NCI-H2171 treated with DMSO at 0.1 percent for 48 hours (cell line): ENCODE results near the gene OR4Q3.
A peak's percentile ranks its signal among the peaks of the same experiment; 100 is the strongest.
"Not testable (repeated sequence)": the region's sequence is repeated elsewhere in the genome, so short reads cannot be mapped to it uniquely, and the experiment has no call there.

ENCODE experiments used
- DNase-seq: peaks from one replicate; lab custom pipeline; 2025; lab: John Stamatoyannopoulos, UW

OR4Q3 gene

DNA sequence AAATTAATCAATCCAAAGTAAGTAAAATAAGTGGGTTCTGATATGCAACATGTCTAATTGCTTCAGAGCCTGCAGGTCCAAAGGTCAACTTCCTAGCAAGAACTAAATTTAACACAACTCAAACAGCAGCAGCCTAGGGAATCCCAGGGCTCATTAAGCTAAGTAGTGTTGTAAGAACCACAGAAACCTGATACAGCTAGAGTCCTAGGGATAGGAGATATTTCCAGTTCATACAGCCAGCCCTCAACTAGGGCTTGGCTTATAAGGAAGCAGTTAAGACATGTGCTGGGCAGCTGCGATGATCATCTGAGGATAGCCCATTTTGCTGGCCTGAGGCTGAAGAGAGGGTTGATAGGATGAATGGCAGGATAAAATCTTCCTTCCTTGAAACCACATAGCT is at the start of gene OR4Q3:
OR4Q3 (plus strand) TSS at position 316 of the 400 bp plus-strand sequence.
- DNase-seq: peak; percentile 29

GRCh38 chr14:19729359-19729758 is 14.0 kb upstream of the OR4Q3 start:
- DNase-seq: no peak

GRCh38 chr14:19729763-19730162 is 13.6 kb upstream of the OR4Q3 start:
- DNase-seq: no peak

DNA sequence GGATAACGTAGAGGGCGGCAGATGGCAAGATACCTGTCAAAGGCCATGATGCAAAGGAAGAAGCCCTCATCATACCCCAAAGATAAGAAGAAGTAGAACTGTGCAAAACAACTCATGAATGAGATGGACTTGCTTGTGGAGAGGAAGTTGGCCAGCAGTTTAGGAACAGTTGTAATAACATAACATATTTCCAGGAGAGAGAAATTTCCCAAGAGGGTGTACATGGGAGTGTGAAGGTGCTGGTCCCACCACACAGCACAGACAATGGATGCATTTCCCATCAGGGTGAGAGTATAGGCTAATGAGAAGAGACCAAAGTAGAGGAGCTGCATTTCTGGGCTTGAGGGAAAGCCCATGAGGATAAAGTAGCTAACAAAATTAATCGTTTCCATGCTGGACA is 9.5 kb upstream of the OR4Q3 start:
- DNase-seq: not testable (repeated sequence)

DNA sequence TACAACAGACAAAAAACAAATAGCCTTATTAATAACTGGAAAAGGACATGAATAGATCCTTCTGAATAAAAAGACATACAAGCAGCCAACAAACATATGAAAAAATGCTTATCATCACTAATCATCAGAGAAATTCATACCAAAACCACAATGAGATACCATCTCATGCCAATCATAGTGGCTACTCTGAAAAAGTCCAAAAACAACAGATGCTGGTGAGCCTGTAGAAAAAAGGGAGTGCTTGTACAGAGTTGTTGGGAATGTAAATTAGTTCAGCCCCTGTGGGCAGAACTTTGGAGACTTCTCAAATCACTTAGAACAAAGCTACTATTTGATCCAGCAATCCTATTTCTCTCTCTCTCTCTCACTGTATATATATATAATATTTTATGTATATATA is 8.9 kb downstream of the OR4Q3 start:
- DNase-seq: not testable (repeated sequence)

- DNase-seq: no peak
These were observed 10.8 kb downstream of the OR4Q3 start for GRCh38 chr14:19754172-19754571.

- not testable (repeated sequence) for DNase-seq
These were observed 28.1 kb downstream of the OR4Q3 start for GRCh38 chr14:19771491-19771890.

DNA sequence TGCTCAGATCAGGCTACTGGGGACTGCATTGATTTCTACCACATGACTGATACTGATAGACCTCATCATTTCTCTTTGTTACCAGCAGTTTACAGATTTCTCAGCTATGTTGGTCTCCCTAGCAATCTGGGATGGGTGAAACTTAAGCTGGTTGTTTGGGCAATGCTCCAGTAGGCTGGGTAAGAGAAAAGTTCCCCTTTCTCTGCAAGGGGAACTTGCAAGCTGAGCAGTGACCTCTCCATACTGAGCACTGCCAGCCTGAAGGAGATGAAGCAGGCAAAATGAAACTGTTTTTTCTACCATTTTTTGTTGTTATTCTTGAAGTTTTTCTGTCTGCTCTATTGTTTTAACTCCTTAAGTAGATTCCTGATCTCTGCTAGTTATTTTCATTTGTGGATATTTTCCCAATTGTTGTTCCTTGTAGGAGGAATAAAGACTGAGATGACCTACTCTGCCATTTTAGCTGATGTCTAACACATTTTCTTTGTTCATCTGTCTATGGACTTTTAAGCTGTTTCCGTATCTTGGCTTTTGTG is 28.6 kb downstream of the OR4Q3 start:
- no peak for DNase-seq

- DNase-seq: not testable (repeated sequence)
These were observed 29.1 kb downstream of the OR4Q3 start for GRCh38 chr14:19772454-19772853.

DNA sequence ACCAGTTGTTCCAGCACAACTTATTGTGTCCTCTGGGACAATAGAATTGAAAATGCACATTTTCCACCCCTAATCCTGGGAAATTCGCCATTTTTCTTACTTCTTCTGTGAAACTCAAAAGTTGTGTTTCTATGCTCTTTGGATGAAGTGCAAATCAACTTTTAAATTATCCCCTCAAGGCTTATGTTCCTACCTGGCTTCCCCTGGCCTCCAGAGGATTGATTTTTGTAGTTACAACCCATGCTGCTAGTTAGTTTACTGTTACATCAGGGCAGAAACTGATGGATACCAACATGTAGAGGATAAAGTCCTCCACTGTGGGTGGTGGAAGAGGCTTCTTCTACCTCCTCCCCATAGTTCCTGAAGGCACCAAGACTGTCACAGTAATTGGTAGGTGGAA is 29.8 kb downstream of the OR4Q3 start, which contains the start of gene OR4M1:
OR4M1 (plus strand) TSS at position 301 of the 400 bp plus-strand sequence. CDS start 6,819 bp downstream, outside the sequence.
- DNase-seq: not testable (repeated sequence)

DNA sequence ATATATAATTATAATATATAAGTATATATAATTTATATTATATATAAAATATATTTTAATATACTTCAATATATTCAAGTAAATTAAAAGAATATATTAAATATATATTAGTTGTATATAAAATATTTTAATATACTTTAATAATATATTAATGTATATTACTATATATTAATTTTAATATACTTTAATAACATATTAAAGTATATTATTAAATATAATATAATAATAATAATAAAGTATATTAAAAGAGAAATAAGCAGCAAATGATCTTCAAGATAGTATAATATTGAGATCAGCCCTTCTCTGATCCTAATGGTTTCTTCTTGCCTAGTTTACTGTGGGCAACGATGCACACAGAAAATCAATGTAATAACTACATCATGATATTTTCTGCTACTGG is 32.2 kb downstream of the OR4Q3 start:
- no peak for DNase-seq

GRCh38 chr14:19785848-19786247 is 42.5 kb downstream of the OR4Q3 start:
- not testable (repeated sequence) for DNase-seq

- DNase-seq: not testable (repeated sequence)
These were observed 43.9 kb downstream of the OR4Q3 start for GRCh38 chr14:19787318-19787717.

- not testable (repeated sequence) for DNase-seq
These were observed 44.8 kb downstream of the OR4Q3 start for GRCh38 chr14:19788150-19788549.

DNA sequence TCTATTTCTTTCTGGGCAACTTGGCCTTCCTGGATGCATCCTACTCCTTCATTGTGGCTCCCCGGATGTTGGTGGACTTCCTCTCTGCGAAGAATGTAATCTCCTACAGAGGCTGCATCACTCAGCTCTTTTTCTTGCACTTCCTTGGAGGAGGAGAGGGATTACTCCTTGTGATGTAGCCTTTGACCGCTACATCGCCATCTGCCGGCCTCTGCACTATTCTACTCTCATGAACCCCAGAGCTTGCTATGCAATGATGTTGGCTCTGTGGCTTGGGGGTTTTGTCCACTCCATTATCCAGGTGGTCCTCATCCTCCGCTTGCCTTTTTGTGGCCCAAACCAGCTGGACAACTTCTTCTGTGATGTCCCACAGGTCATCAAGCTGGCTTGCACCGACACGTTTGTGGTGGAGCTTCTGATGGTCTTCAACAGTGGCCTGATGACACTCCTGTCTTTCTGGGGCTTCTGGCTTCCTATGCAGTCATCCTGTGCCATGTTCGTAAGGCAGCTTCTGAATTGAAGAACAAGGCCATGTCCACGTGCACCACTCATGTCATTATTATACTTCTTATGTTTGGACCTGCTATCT is 53.2 kb downstream of the OR4Q3 start:
- DNase-seq: peak; percentile 23
